ENCODE measurements around the gene CACNA1E.

CACNA1E gene

DNA sequence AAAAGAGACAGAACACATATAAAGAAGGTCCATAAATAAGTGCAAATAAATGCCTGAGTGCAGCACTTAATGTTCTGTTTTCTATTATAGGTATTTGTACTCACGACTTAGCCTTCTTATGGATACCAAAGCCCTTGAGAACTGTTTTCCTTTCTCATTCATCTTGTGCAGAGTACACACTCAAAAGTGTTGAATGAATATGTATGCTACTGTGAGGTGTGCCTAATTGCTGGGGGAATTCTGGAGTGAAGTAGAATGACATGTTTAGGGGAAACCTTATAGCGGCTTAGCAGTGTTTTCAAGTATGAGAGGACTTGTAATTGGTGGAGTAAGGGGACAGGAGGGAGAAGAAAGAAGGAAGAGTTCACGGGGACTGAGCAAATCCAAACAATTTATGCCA lies 157.6 kb downstream of the CACNA1E start:
- TF ChIP-seq, protein P1, sequence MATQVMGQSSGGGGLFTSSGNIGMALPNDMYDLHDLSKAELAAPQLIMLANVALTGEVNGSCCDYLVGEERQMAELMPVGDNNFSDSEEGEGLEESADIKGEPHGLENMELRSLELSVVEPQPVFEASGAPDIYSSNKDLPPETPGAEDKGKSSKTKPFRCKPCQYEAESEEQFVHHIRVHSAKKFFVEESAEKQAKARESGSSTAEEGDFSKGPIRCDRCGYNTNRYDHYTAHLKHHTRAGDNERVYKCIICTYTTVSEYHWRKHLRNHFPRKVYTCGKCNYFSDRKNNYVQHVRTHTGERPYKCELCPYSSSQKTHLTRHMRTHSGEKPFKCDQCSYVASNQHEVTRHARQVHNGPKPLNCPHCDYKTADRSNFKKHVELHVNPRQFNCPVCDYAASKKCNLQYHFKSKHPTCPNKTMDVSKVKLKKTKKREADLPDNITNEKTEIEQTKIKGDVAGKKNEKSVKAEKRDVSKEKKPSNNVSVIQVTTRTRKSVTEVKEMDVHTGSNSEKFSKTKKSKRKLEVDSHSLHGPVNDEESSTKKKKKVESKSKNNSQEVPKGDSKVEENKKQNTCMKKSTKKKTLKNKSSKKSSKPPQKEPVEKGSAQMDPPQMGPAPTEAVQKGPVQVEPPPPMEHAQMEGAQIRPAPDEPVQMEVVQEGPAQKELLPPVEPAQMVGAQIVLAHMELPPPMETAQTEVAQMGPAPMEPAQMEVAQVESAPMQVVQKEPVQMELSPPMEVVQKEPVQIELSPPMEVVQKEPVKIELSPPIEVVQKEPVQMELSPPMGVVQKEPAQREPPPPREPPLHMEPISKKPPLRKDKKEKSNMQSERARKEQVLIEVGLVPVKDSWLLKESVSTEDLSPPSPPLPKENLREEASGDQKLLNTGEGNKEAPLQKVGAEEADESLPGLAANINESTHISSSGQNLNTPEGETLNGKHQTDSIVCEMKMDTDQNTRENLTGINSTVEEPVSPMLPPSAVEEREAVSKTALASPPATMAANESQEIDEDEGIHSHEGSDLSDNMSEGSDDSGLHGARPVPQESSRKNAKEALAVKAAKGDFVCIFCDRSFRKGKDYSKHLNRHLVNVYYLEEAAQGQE (IDR thresholded peaks at IDR 0.05; ENCODE audit: insufficient read depth in 1 of 2, low read depth in 2 of 2, low read length in 2 of 2) = no peak
- no peak for TF ChIP-seq FOXP2 (optimal IDR thresholded peaks at IDR 0.05; ENCODE audit: borderline replicate concordance, extremely low read depth, extremely low read length, insufficient read depth)
- TF ChIP-seq POLR2AphosphoS5 (IDR thresholded peaks at IDR 0.05; ENCODE audit: low read depth, low read length) = no peak
- TF ChIP-seq SIN3A (IDR thresholded peaks at IDR 0.05; ENCODE audit: borderline replicate concordance, insufficient read depth, low read length) = no peak
- TF ChIP-seq TAF1 (IDR thresholded peaks at IDR 0.05; ENCODE audit: borderline replicate concordance, insufficient read depth, low read length) = no peak

DNA sequence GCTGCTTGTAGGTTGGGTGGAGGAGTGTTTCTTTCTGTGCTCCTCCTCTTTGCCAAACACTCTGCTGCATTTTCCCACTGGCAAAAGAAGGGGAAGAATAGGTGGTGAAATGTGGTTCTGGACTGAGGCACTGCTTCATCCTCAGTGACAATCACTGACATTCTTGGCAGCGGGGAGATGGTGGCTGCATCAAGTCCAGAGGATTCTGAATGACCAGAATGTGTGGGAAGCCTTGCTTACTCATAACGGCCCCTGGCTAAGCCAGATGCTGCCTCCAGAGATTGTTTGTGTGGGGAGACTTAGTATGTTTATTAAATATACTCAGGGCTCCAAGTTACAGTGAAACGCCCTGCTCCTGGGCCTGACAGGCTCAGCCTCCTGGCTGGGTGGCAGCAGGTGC lies 160.3 kb downstream of the CACNA1E start:
- TF ChIP-seq FOXP2 (optimal IDR thresholded peaks at IDR 0.05; ENCODE audit: borderline replicate concordance, extremely low read depth, extremely low read length, insufficient read depth) = no peak
- TF ChIP-seq, protein P1 (IDR thresholded peaks at IDR 0.05; ENCODE audit: insufficient read depth in 1 of 2, low read depth in 2 of 2, low read length in 2 of 2) = no peak
- no peak for TF ChIP-seq TAF1 (IDR thresholded peaks at IDR 0.05; ENCODE audit: borderline replicate concordance, insufficient read depth, low read length)
- no peak for TF ChIP-seq SIN3A (IDR thresholded peaks at IDR 0.05; ENCODE audit: borderline replicate concordance, insufficient read depth, low read length)
- TF ChIP-seq POLR2AphosphoS5 (IDR thresholded peaks at IDR 0.05; ENCODE audit: low read depth, low read length) = no peak

DNA sequence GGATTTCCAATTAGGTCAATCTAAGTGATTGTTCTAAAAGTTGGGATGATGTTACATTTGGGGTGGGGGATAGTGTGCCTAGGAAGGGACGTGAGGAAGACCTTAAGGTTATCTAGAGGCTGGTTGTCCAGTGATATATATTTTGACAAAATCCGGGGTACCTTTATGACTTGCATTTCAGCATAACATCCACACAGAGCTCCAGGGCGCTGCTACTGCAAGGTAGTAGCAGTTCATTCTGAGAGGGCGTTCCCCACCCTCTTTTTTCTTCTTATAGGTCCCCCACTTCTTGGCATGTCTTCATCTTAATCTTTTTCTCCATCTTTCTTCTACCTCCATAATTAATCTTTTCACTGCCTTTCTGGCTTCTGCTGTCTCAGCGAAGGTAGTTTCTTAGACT lies 161.9 kb downstream of the CACNA1E start:
- TF ChIP-seq TAF1 (IDR thresholded peaks at IDR 0.05; ENCODE audit: borderline replicate concordance, insufficient read depth, low read length) = no peak
- no peak for TF ChIP-seq FOXP2 (optimal IDR thresholded peaks at IDR 0.05; ENCODE audit: borderline replicate concordance, extremely low read depth, extremely low read length, insufficient read depth)
- TF ChIP-seq POLR2AphosphoS5 (IDR thresholded peaks at IDR 0.05; ENCODE audit: low read depth, low read length) = no peak
- TF ChIP-seq, protein P1 (IDR thresholded peaks at IDR 0.05; ENCODE audit: insufficient read depth in 1 of 2, low read depth in 2 of 2, low read length in 2 of 2) = no peak
- TF ChIP-seq SIN3A (IDR thresholded peaks at IDR 0.05; ENCODE audit: borderline replicate concordance, insufficient read depth, low read length) = no peak

DNA sequence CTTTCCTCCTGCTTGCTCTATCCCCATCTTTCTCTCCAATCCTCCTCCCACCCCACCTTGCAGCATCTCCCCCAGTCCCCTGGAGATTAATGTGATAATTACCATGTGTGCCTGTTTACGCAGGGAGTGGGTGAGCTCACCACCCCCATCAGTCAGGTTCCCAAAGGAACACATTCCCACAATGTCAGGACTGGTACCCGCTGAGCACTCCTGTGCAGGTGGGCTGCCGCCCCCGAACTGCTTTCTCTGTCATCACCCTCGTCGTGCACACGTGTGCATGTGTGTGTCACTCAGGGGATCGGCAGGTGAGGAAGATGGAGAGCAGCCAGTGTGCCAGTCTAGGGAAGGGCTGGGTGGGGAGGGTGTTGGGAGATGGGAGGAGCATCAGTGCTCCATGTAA lies 163.4 kb downstream of the CACNA1E start:
- TF ChIP-seq TAF1 (IDR thresholded peaks at IDR 0.05; ENCODE audit: borderline replicate concordance, insufficient read depth, low read length) (no peak), FOXP2 (optimal IDR thresholded peaks at IDR 0.05; ENCODE audit: borderline replicate concordance, extremely low read depth, extremely low read length, insufficient read depth) (no peak), POLR2AphosphoS5 (IDR thresholded peaks at IDR 0.05; ENCODE audit: low read depth, low read length) (no peak), SIN3A (IDR thresholded peaks at IDR 0.05; ENCODE audit: borderline replicate concordance, insufficient read depth, low read length) (no peak)
- TF ChIP-seq, protein P1 (IDR thresholded peaks at IDR 0.05; ENCODE audit: insufficient read depth in 1 of 2, low read depth in 2 of 2, low read length in 2 of 2) = no peak

All from PFSK-1 (cell line).